Activated naive CD8-positive, alpha-beta T cell treated with anti-CD3 and anti-CD28 coated beads, Interleukin-2, amount 50 U/mL, for 16 hours (primary cell): ENCODE results near the gene ENOPH1.

ENCODE experiments used
- DNase-seq: peaks from one replicate; pipeline ENCODE4 v3.0.0-alpha.2; 2020; ENCODE audit warnings: low read depth, low spot score

ENOPH1 gene

DNA sequence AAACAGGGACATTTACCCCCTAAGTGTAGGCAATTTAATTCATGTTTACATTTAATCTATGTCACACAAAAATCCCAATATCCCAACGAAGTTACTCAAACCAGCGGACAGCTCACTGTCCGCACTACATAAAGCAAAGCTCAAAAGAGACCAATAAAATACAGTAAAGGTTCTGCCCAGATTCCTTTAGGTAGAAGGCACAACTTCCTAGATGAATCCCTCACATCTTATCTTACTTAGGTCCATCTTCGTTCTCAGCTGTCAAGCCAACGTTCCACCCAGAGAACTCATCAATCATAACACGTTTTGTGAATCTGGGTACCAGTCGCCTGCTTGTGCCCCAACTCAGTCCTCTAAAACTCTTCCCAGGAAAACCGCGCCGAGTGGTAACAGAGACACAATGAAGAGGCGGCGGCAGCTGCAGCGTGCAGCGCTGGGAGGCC, 1.8 kb upstream of the ENOPH1 start:
- no peak for DNase-seq

- DNase-seq: peak; percentile 82
Observed at GRCh38 chr4:82428969-82429727, 1.2 kb upstream of the ENOPH1 start.

DNA sequence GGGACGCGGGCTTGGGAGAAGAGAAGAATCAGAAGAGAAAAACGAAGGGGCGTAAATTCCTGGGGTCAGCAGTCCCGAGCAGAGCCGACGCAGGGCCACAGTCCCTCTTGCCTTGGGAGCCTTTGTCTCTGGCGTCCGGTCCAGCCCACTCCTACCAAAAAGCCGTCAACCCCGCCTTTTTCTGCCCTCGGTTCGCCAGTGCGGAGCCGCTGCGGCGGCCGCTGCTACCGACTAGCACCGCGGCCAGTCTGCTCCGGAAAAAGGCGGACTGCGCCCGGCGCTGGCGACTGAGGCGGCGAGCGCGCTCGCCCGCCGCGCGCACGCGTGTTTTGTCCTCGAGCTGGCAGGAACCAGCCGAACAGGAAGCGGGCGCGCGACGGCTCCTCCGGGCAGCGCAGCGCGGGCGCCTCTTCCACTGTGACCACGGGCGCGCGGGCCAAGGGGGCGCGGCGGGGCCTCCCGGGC, 630 bp upstream of the ENOPH1 start:
- no peak for DNase-seq

DNA sequence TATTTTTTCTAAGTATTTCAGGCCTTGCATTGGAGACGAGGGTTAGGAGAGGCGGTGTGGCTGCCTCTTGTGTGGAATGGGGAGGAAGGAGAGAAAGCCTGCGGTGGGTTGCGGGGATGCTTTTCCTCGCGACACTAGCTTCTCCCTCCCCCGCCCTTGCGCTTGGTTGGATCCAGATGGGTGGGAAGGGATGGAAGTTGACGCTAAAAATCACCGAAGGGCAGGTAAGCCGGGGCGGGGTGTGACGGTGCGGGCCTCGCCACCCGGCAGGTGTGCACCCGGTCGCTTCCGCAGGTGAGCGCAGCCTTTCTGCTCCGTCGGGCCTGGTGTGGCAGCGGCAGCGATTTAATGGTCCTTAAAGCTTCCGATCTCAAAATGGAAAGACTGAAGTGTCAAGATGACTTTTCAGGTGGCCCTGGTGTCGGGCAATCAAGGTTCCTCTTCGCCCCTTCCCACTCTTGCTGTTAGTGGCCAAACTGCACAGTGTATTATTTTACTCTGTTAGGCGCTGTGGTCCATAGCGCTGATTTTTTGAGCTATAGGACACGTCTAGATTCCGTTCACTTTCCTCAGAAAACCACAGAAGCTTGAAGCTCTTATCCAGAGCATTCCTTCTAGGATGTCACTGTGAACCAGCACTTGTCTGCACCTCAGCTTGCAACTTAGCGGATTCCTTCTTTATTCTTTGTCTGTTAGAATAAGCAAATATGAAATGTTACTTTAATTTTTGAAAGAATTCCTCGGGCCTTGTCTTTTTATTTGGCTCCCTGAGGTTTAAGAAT, 765 bp downstream of the ENOPH1 start:
- DNase-seq: no peak

DNA sequence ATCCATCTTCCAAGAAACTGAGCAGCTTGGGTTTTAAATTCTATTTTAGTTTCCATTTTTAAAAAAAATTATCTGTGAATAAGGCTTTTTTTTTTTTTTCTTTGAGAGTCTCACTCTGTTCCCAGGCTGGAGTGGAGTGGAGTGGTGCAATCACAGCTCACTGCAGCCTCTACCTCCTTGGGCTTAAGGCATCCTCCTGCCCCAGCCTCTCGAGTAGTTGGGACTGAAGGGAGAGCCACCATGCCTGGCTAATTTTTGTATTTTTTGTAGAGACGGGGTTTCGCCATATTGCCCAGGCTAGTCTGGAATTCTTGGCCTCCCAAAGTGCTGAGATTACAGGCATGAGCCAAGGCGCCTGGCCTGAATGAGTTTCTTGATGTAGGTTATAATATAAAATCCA, 1.4 kb downstream of the ENOPH1 start:
- no peak for DNase-seq

DNA sequence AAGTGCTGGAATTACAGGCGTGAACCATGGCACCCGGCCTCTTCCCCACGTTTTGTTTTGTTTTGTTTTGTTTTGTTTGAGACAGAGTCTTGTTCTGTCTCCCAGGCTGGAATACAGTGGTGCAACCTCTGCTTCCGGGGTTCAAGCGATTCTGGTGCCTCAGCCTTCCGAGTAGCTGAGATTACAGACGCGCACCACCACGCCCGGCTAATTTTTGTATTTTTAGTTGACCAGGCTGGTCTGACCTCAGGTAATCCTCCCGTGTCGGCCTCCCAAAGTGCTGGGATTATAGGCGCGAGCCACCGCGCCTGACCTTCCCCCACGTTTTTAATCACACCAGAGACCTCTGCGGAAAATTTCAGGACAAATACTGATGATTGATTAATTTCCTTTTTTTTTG, 2.2 kb downstream of the ENOPH1 start:
- no peak for DNase-seq

GRCh38 chr4:82433791-82434190, 3.4 kb downstream of the ENOPH1 start:
- DNase-seq: no peak

GRCh38 chr4:82434949-82435348, 4.6 kb downstream of the ENOPH1 start:
- no peak for DNase-seq

DNA sequence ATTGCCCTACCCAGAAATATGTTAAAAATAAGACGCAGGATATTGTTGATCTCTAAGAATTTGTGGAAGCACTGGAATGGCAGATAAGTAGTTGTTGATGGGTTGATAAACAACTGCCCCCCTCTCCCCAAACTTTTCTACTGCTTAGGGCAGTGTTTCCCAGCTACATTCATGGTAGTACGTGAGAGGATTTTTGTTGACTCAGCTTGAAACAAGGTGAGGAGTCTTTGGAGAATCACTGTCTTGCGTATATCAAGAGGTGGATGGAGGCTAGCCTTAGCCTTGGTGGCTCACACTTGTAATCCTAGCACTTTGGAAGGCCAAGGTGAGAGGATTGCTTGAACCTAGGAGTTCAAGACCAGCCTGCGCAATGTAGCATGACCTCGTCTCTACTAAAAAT, 5.7 kb downstream of the ENOPH1 start:
- DNase-seq: no peak

GRCh38 chr4:82436780-82437179, 6.4 kb downstream of the ENOPH1 start:
- no peak for DNase-seq

GRCh38 chr4:82437285-82438005, 7.1 kb downstream of the ENOPH1 start:
- DNase-seq: no peak

DNA sequence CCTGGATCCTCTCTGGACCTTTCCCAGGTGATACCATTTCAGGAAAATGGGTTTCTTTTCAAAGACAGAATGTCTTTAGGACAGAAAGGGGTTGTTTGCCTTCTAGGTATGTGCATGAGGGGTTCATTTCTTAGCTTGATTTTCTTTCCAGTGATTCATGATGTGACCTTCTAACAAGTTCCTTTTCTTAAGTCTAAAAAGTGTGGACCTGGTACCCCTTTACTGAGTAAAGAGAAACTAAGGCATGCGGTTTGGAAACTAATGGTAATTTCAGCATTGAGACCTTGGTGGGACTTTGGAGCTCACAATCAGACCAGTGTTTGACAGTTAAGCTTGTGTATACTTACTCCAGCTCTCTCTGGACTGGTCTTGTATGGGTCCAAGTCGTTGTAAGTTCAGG, 8.7 kb downstream of the ENOPH1 start:
- DNase-seq: no peak

DNA sequence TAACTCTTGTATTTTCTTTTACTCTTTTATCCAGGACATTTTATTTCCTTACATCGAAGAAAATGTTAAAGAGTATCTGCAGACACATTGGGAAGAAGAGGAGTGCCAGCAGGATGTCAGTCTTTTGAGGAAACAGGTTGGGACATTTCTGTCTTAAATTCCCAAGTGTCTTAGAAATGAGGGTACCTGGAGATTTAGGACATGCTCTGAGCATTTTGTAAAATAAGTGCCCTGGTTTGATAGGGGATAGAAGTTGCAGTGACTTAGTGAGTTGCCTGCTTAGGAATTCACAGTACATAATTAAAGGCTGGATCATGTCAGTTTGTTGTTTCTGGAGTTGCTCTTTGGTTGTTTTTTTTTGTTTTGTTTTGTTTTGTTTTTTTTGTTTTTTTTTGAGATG, 17.5 kb downstream of the ENOPH1 start:
- DNase-seq: no peak

DNA sequence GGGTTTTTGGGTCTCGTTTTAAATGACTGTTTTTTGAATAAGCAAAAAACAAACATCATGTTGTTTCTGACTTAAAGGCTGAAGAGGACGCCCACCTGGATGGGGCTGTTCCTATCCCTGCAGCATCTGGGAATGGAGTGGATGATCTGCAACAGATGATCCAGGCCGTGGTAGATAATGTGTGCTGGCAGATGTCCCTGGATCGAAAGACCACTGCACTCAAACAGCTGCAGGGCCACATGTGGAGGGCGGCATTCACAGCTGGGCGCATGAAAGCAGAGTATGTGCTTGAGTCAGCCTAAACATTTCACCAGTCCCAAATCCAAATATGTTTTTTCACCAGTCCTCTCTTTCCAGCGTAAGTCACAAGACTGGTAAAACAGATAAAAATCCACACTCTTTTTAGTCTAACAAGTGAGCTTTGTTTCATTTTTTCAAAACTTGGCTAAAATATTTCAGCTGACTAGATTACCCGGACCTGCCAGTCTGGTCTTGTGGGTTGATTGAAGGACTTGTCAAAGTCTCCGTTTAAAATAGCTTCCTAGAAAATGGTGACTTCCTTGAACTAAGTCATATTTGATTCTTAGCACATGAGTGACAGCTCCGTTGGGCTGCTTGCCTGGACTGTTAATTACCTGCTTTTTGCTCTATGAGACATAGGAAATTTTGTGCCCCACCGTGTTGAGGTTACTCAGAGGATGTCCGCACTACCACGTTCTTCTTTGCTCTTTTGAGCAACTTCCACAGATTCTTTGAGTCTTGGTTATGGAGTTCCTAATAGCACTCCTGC, 20.8 kb downstream of the ENOPH1 start:
- no peak for DNase-seq

GRCh38 chr4:82452026-82452425, 21.6 kb downstream of the ENOPH1 start:
- no peak for DNase-seq

- no peak for DNase-seq
Observed at GRCh38 chr4:82457266-82457665, 26.9 kb downstream of the ENOPH1 start.

DNA sequence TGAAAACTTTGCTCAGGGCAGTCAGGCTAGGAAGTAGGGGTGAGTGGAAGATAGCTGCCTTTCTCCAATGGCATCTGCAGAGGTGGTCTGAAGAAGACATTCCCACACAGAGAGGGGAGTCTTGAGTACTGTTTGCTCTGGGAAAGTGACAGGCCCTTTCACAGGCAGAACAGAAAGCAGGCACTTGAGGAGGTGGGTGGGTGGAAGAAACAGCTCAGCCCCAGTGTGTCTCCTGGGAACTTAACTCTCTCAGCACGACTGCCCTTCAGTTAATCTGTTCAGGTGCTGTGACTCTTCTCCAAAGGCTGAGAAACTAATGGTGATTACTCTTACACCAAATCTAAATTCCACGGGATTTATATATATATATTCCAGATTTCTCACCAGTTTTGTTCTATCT, 28.3 kb downstream of the ENOPH1 start:
- DNase-seq: no peak

GRCh38 chr4:82461710-82462109, 31.3 kb downstream of the ENOPH1 start:
- DNase-seq: no peak

- DNase-seq: peak; percentile 69
Observed at GRCh38 chr4:82462415-82462831, 32.0 kb downstream of the ENOPH1 start.

DNA sequence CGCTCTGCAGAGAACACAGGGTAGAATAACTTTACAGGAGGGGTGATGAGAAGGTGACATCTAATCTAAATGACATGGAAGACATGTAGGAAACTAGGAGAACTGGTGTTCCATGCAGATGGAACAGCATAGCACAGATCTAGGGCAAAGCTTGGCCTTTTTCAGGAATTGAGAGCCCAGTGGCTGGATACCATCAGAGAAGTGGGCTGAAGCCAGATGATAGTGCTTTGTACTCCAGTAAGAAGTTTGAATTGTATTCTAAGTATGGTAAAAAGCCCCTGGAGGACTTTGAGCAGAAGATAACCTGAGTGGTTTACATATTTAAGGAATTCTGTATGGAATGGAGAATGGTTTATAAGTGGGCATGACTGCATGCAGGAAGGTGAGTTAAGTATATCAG, 32.8 kb downstream of the ENOPH1 start:
- DNase-seq: no peak

GRCh38 chr4:82467471-82467870, 37.1 kb downstream of the ENOPH1 start:
- no peak for DNase-seq
